ENCODE data around the gene PRKRIP1.
"Not testable (repeated sequence)": the region's sequence is repeated elsewhere in the genome, so short reads cannot be mapped to it uniquely, and the experiment has no call there.

Gene PRKRIP1

GRCh38 chr7:102468478-102469350 lies 72.6 kb downstream of the PRKRIP1 start:
- DNase-seq (ENCODE audit: low read depth, low spot score) = no peak
- Histone ChIP-seq H3K27me3 (ENCODE audit: control insufficient read depth, insufficient read depth, low read length) (no peaks in the 10 kb centered on the region), H3K27ac (ENCODE audit: low read length) (no peak overlapping the region), H3K36me3 (ENCODE audit: control insufficient read depth, insufficient read depth, low read length) (peaks cover 19% of the 10 kb centered on the region), H3K4me3 (ENCODE audit: low read length) (no peak overlapping the region), H3K9me3 (ENCODE audit: control insufficient read depth, insufficient read depth, low read length) (no peaks in the 10 kb centered on the region), H3K4me1 (ENCODE audit: control insufficient read depth, insufficient read depth, low read length) (peaks cover 2% of the 10 kb centered on the region; the same call in 1 of the 2 replicates)
- WGBS (ENCODE audit: insufficient coverage, insufficient read length) = no CpG with 5 or more reads among the region's 40 CpGs

DNA sequence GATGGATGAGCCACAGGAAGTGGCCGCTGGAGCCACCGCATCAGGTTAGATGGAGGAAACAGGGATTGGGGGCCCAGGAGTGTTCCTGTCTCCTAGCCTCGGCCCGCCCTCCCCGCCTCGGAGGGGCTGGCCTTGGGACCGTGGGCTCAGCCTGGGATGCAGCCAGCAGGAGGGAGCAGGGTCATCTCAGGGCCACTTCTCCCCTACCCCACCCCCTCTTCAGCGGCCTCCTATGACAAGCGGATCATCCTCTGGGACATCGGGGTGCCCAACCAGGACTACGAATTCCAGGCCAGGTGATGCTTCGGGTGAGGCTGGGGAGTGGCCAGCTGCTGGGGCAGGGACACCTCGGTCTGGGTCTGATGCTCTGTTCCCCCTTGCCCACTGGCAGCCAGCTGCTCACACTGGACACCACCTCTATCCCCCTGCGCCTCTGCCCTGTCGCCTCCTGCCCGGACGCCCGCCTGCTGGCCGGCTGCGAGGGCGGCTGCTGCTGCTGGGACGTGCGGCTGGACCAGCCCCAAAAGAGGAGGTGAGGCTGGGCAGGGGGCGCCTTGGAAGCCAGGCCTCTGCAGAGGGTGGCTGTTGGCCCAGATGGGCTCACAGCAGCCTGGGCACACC lies 73.3 kb downstream of the PRKRIP1 start:
- Histone ChIP-seq H3K36me3 (ENCODE audit: control insufficient read depth, insufficient read depth, low read length) (peaks cover 21% of the 10 kb centered on the region), H3K4me1 (ENCODE audit: control insufficient read depth, insufficient read depth, low read length) (no peaks in the 10 kb centered on the region), H3K27me3 (ENCODE audit: control insufficient read depth, insufficient read depth, low read length) (no peaks in the 10 kb centered on the region), H3K4me3 (ENCODE audit: low read length) (no peak overlapping the region), H3K27ac (ENCODE audit: low read length) (no peak overlapping the region), H3K9me3 (ENCODE audit: control insufficient read depth, insufficient read depth, low read length) (no peaks in the 10 kb centered on the region)
- WGBS (ENCODE audit: insufficient coverage, insufficient read length) = no CpG with 5 or more reads among the region's 24 CpGs
- DNase-seq (ENCODE audit: low read depth, low spot score) = no peak

- DNase-seq (ENCODE audit: low read depth, low spot score) = no peak
Measured at GRCh38 chr7:102469972-102470825, 74.0 kb downstream of the PRKRIP1 start.

GRCh38 chr7:102471791-102472125 lies 75.6 kb downstream of the PRKRIP1 start:
- no CpG with 5 or more reads among the region's 6 CpGs for WGBS (ENCODE audit: insufficient coverage, insufficient read length)
- no peak overlapping the region for H3K4me3 ChIP-seq (ENCODE audit: low read length)
- peaks cover 21% of the 10 kb centered on the region for H3K36me3 ChIP-seq (ENCODE audit: control insufficient read depth, insufficient read depth, low read length)
- H3K4me1 ChIP-seq (ENCODE audit: control insufficient read depth, insufficient read depth, low read length) = no peaks in the 10 kb centered on the region
- no peak overlapping the region for H3K27ac ChIP-seq (ENCODE audit: low read length)
- H3K27me3 ChIP-seq (ENCODE audit: control insufficient read depth, insufficient read depth, low read length) = no peaks in the 10 kb centered on the region
- H3K9me3 ChIP-seq (ENCODE audit: control insufficient read depth, insufficient read depth, low read length) = no peaks in the 10 kb centered on the region
- no peak for DNase-seq (ENCODE audit: low read depth, low spot score)

More at GRCh38 chr7:102469972-102470825, 74.0 kb downstream of the PRKRIP1 start:
- no peaks in the 10 kb centered on the region for H3K27me3 ChIP-seq (ENCODE audit: control insufficient read depth, insufficient read depth, low read length)
- H3K27ac ChIP-seq (ENCODE audit: low read length) = no peak overlapping the region
- WGBS (ENCODE audit: insufficient coverage, insufficient read length) = no CpG with 5 or more reads among the region's 20 CpGs
- no peaks in the 10 kb centered on the region for H3K9me3 ChIP-seq (ENCODE audit: control insufficient read depth, insufficient read depth, low read length)
- no peak overlapping the region for H3K4me3 ChIP-seq (ENCODE audit: low read length)
- H3K36me3 ChIP-seq (ENCODE audit: control insufficient read depth, insufficient read depth, low read length) = peaks cover 21% of the 10 kb centered on the region
- no peaks in the 10 kb centered on the region for H3K4me1 ChIP-seq (ENCODE audit: control insufficient read depth, insufficient read depth, low read length)

DNA sequence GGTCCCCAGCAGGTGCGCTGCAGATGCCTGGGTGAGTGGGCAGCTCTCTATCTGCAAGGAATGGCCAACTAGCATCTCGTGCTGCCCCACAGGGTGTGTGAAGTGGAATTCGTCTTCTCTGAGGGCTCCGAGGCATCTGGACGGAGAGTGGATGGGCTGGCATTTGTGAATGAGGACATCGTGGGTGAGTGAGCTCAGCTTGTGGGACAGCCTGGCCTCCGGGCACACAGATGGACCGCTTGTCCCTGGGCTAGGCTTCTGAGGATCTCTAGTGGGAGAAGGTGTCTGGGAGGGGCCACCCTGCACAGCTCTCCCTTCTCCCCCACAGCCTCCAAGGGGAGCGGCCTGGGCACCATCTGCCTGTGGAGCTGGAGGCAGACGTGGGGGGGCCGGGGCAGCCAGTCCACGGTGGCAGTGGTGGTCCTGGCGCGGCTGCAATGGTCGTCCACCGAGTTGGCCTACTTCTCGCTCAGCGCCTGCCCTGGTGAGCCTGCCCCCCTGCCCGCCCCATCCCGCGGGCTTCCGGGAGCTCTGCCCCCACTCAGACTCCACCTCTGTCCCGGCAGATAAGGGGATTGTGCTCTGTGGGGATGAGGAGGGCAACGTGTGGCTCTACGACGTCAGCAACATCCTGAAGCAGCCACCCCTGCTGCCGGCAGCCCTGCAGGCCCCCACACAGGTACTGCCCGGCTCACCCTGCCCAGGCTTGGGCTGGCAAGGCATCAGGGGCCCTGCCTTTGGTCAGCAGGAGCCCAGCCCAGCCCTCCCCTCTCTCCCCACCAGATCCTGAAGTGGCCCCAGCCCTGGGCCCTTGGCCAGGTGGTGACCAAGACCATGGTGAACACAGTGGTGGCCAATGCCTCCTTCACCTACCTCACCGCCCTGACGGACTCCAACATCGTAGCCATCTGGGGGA lies 76.2 kb downstream of the PRKRIP1 start:
- WGBS (ENCODE audit: insufficient coverage, insufficient read length) = no CpG with 5 or more reads among the region's 31 CpGs
- peaks cover 19% of the 10 kb centered on the region for H3K36me3 ChIP-seq (ENCODE audit: control insufficient read depth, insufficient read depth, low read length)

GRCh38 chr7:102473271-102473991 lies 77.3 kb downstream of the PRKRIP1 start:
- no peak overlapping the region for H3K4me3 ChIP-seq (ENCODE audit: low read length)
- H3K9me3 ChIP-seq (ENCODE audit: control insufficient read depth, insufficient read depth, low read length) = no peaks in the 10 kb centered on the region
- H3K4me1 ChIP-seq (ENCODE audit: control insufficient read depth, insufficient read depth, low read length) = no peaks in the 10 kb centered on the region
- peaks cover 14% of the 10 kb centered on the region for H3K36me3 ChIP-seq (ENCODE audit: control insufficient read depth, insufficient read depth, low read length)
- no peak overlapping the region for H3K27ac ChIP-seq (ENCODE audit: low read length)
- no peak for DNase-seq (ENCODE audit: low read depth, low spot score)
- WGBS (ENCODE audit: insufficient coverage, insufficient read length) = no CpG with 5 or more reads among the region's 23 CpGs
- H3K27me3 ChIP-seq (ENCODE audit: control insufficient read depth, insufficient read depth, low read length) = no peaks in the 10 kb centered on the region

More for the DNA sequence above, 76.2 kb downstream of the PRKRIP1 start:
- DNase-seq (ENCODE audit: low read depth, low spot score) = no peak
- no peak overlapping the region for H3K4me3 ChIP-seq (ENCODE audit: low read length)
- H3K27ac ChIP-seq (ENCODE audit: low read length) = no peak overlapping the region
- H3K27me3 ChIP-seq (ENCODE audit: control insufficient read depth, insufficient read depth, low read length) = no peaks in the 10 kb centered on the region
- no peaks in the 10 kb centered on the region for H3K9me3 ChIP-seq (ENCODE audit: control insufficient read depth, insufficient read depth, low read length)
- no peaks in the 10 kb centered on the region for H3K4me1 ChIP-seq (ENCODE audit: control insufficient read depth, insufficient read depth, low read length)

DNA sequence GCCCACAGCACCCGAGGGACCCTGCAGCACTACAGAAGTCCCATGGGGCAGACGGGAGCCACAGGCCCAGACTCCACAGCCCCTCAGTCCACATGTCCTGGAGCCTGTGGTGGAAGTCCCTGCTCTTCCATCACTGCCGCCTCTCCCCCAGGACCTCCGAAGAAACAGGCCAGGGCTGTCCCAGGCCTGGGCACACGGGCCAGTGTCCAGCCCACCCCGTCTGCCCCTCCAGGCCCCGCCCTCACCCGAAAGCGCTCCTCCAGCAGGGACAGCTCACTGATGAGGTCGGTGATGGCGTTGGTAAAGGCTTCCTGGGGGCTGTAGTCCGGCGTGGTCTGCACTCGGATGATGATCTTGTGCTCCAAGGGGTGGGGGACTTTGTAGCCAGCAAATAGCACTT lies 78.0 kb downstream of the PRKRIP1 start:
- H3K27ac ChIP-seq (ENCODE audit: low read length); H3K27me3 ChIP-seq (ENCODE audit: control insufficient read depth, insufficient read depth, low read length); DNase-seq (ENCODE audit: low read depth, low spot score); H3K9me3 ChIP-seq (ENCODE audit: control insufficient read depth, insufficient read depth, low read length); H3K4me1 ChIP-seq (ENCODE audit: control insufficient read depth, insufficient read depth, low read length); H3K4me3 ChIP-seq (ENCODE audit: low read length): not testable (repeated sequence)
- H3K36me3 ChIP-seq (ENCODE audit: control insufficient read depth, insufficient read depth, low read length) = peaks cover 14% of the 10 kb centered on the region
- no CpG with 5 or more reads among the region's 14 CpGs for WGBS (ENCODE audit: insufficient coverage, insufficient read length)

DNA sequence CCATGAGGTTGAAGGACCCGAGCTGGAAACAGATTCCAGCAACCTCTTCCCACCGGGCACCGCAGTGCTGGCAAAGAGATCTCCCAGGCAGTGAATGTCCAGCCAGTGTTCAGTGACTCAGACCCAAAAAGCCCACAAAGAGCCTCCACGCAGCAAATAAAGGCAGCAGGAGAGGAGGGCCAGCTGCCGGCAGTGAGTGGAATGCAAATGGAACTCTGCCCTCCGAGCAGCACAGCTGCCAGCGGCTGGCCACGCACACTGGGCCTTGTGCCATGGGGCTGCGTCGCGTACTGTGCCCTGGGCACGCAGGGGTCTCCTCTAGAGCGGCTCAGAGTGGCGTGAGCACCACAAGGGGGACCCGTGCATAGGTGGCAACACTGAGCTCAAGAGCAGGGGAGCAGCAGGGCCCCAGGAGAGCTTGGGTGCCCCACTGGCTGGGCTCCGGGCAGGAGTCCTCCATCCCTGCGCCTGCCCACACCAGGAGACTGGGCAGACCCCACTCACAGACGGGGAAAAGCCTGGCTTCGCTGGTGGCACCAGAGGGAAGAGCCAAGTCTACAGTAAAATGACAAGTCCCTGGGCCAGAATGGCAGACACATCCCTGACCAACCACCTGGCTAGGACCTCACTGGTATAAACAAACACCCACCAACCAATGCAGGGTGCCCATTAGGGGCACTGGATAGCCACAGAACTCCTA lies 78.7 kb downstream of the PRKRIP1 start:
- not testable (repeated sequence) for H3K27me3 ChIP-seq (ENCODE audit: control insufficient read depth, insufficient read depth, low read length); H3K9me3 ChIP-seq (ENCODE audit: control insufficient read depth, insufficient read depth, low read length); DNase-seq (ENCODE audit: low read depth, low spot score); H3K27ac ChIP-seq (ENCODE audit: low read length); H3K4me1 ChIP-seq (ENCODE audit: control insufficient read depth, insufficient read depth, low read length); H3K4me3 ChIP-seq (ENCODE audit: low read length)
- no CpG with 5 or more reads among the region's 19 CpGs for WGBS (ENCODE audit: insufficient coverage, insufficient read length)
- peaks cover 14% of the 10 kb centered on the region for H3K36me3 ChIP-seq (ENCODE audit: control insufficient read depth, insufficient read depth, low read length)
